Keratinocyte (primary cell): ENCODE data around the gene RGS6. TPM values are rescaled to one million over a fixed set of nuclear protein-coding genes. Genes with fewer than 3 reads are reported as not detected.

Experiments used
- DNase-seq: peaks from one replicate; pipeline ENCODE4 v3.0.0-alpha.2; 2011; ENCODE audit warnings: low read depth, missing footprints, low spot score
- FAIRE-seq: peaks from 2 replicates; lab custom pipeline; 2011; peaks lifted over from hg19 to GRCh38; lab: Jason Lieb, UNC
- H2AFZ ChIP-seq: 2 replicates; pipeline ENCODE4 v1.6.0; 2012; ENCODE audit warnings: low read length, control low read depth, inconsistent platforms; ENCODE audit not compliant: control insufficient read depth
- H3K27ac ChIP-seq: 2 replicates; pipeline ENCODE4 v1.5.1; 2011; ENCODE audit warnings: low read length; ENCODE audit not compliant: control insufficient read depth, insufficient read depth
- H3K27me3 ChIP-seq: 3 replicates; pipeline ENCODE4 v1.6.0; 2011; ENCODE audit warnings: low read length; ENCODE audit not compliant: control insufficient read depth, insufficient read depth; ENCODE audit errors: extremely low read depth
- H3K36me3 ChIP-seq, 2 experiments: 2 replicates in 1 of 2; 3 replicates in 1 of 2; pipeline ENCODE4 v1.5.1; 2011; ENCODE audit warnings: low read length in 2 of 2, mild to moderate bottlenecking in 1 of 2; ENCODE audit not compliant: control insufficient read depth in 2 of 2, insufficient read depth in 2 of 2; ENCODE audit errors: extremely low read depth in 1 of 2
- H3K4me1 ChIP-seq: 3 replicates; pipeline ENCODE4 v1.5.1; 2011; ENCODE audit warnings: low read length; ENCODE audit not compliant: control insufficient read depth, insufficient read depth; ENCODE audit errors: extremely low read depth
- H3K4me2 ChIP-seq: 3 replicates; pipeline ENCODE4 v1.6.0; 2011; ENCODE audit warnings: low read depth, low read length; ENCODE audit not compliant: control insufficient read depth, insufficient read depth; ENCODE audit errors: extremely low read depth
- H3K4me3 ChIP-seq, 3 experiments: fragments of 200-600 bp in 1 of 3; sonication (generic) in 1 of 3; 2 replicates in 2 of 3; 3 replicates in 1 of 3; pipeline ENCODE4 v1.5.1; 2011 to 2016; ENCODE audit warnings: low read length in 3 of 3, mild to moderate bottlenecking in 3 of 3, control low read depth in 2 of 3, inconsistent platforms in 1 of 3, low read depth in 1 of 3, mixed read lengths in 1 of 3, mixed run types in 1 of 3, moderate library complexity in 1 of 3; ENCODE audit not compliant: control insufficient read depth in 2 of 3, insufficient read depth in 2 of 3; ENCODE audit errors: extremely low read depth in 1 of 3
- H3K79me2 ChIP-seq: 2 replicates; pipeline ENCODE4 v1.6.0; 2012; ENCODE audit warnings: low read length; ENCODE audit not compliant: control insufficient read depth, insufficient read depth
- H3K9ac ChIP-seq: 3 replicates; pipeline ENCODE4 v1.6.0; 2011; ENCODE audit warnings: low read length; ENCODE audit not compliant: control insufficient read depth, insufficient read depth; ENCODE audit errors: extremely low read depth
- H3K9me1 ChIP-seq: 3 replicates; pipeline ENCODE4 v1.6.0; 2011; ENCODE audit warnings: low read length; ENCODE audit not compliant: control insufficient read depth, insufficient read depth; ENCODE audit errors: extremely low read depth
- H3K9me3 ChIP-seq: 2 replicates; pipeline ENCODE4 v1.5.1; 2012; ENCODE audit warnings: low read depth, low read length; ENCODE audit not compliant: control insufficient read depth
- H4K20me1 ChIP-seq: 3 replicates; pipeline ENCODE4 v1.6.0; 2011; ENCODE audit warnings: low read length; ENCODE audit not compliant: control insufficient read depth, insufficient read depth; ENCODE audit errors: extremely low read depth
- CTCF ChIP-seq, 3 experiments: IDR thresholded peaks in 1 of 3; conservative IDR thresholded peaks in 1 of 3; optimal IDR thresholded peaks in 1 of 3; 2 replicates in 2 of 3; 3 replicates in 1 of 3; pipeline versions ENCODE3 to v1.5.1; 2011; ENCODE audit warnings: low read length in 3 of 3, mild to moderate bottlenecking in 3 of 3, moderate library complexity in 2 of 3, control low read depth in 1 of 3, inconsistent platforms in 1 of 3; ENCODE audit not compliant: insufficient read depth in 2 of 3; ENCODE audit errors: extremely low read depth in 1 of 3
- EZH2 ChIP-seq: IDR thresholded peaks from one replicate; pipeline ENCODE4 v1.6.1; 2012; ENCODE audit warnings: inconsistent platforms, mild to moderate bottlenecking, low read length, moderate library complexity
- dilution Hi-C: fragments of 300-500 bp; cut with MboI; formaldehyde crosslinking; loops from one replicate; pipeline ENCODE4 v1.7.0; 2020; ENCODE audit warnings: low sequenced_read_pairs; ENCODE audit not compliant: extremely low pct_ligation_motif_present
- polyA plus RNA-seq, 5 experiments: library from polyadenylated mRNA; depleted of rRNA in 3 of 5; stranded (reverse) in 3 of 5; stranded (forward) in 1 of 5; unstranded in 1 of 5; fragments of >200 nt; gene quantifications; 1 replicate in 1 of 5; 2 replicates in 3 of 5; 3 replicates in 1 of 5; pipeline versions ENCODE4 v1.2.1 to v1.2.3, GENCODE V29; 2011 to 2012; ENCODE audit warnings: missing spikeins in 2 of 5, low read depth in 1 of 5, low replicate concordance in 1 of 5

Gene RGS6
- polyA plus RNA-seq, 1 donor (not counting 4 experiments of a cell fraction or from before 2014, with no cell fraction given): not detected

GRCh38 chr14:72292689-72293024, 360.4 kb downstream of the RGS6 start:
- DNase-seq: no peak

GRCh38 chr14:72301352-72301751, 369.1 kb downstream of the RGS6 start:
- FAIRE-seq (no peak), DNase-seq (no peak)
- Histone ChIP-seq H3K27me3 (no peaks in the 10 kb centered on the region), H3K9me3 (no peaks in the 10 kb centered on the region), H3K9me1 (no peaks in the 10 kb centered on the region), H3K4me2 (no peak overlapping the region), H3K79me2 (no peaks in the 10 kb centered on the region), H3K36me3 (no peaks in the 10 kb centered on the region), H3K4me3 (no peak overlapping the region), H3K27ac (no peak overlapping the region), H2AFZ (no peak overlapping the region), H3K4me1 (no peaks in the 10 kb centered on the region), H4K20me1 (no peaks in the 10 kb centered on the region), H3K9ac (no peak overlapping the region)
- dilution Hi-C loops: no loop called here
- no peak for TF ChIP-seq CTCF (optimal IDR thresholded peaks at IDR 0.05 in 1 of 3, IDR thresholded peaks at IDR 0.05 in 1 of 3, conservative IDR thresholded peaks at IDR 0.05 in 1 of 3; ENCODE audit: extremely low read depth in 1 of 3, insufficient read depth in 2 of 3, low read length in 3 of 3)
- no peak for TF ChIP-seq EZH2

More at GRCh38 chr14:72292689-72293024, 360.4 kb downstream of the RGS6 start:
- no peak for TF ChIP-seq CTCF (optimal IDR thresholded peaks at IDR 0.05 in 1 of 3, IDR thresholded peaks at IDR 0.05 in 1 of 3, conservative IDR thresholded peaks at IDR 0.05 in 1 of 3; ENCODE audit: extremely low read depth in 1 of 3, insufficient read depth in 2 of 3, low read length in 3 of 3)
- no peak for TF ChIP-seq EZH2
- Histone ChIP-seq H3K9me1 (no peaks in the 10 kb centered on the region), H3K9me3 (no peaks in the 10 kb centered on the region), H3K27ac (no peak overlapping the region), H3K79me2 (no peaks in the 10 kb centered on the region), H2AFZ (no peak overlapping the region), H3K36me3 (no peaks in the 10 kb centered on the region), H4K20me1 (no peaks in the 10 kb centered on the region), H3K4me3 (no peak overlapping the region), H3K4me1 (no peaks in the 10 kb centered on the region), H3K9ac (no peak overlapping the region), H3K4me2 (no peak overlapping the region), H3K27me3 (no peaks in the 10 kb centered on the region)
- dilution Hi-C loops: no loop called here
- no peak for FAIRE-seq
